GM21447 (cell line): ENCODE measurements around the gene METRN.

ENCODE experiments used
- ATAC-seq: cut with Tn5 transposase; IDR thresholded peaks from one replicate; pipeline ENCODE4 v1.9.1; 2021; ENCODE audit not compliant: unreplicated experiment

Gene METRN

GRCh38 chr16:714558-715476 lies at the start of gene METRN:
TSS of gene METRN (plus strand) at chr16:715118. CDS start at chr16:715290, 172 bp downstream.
- peak; percentile 67 for ATAC-seq

- no peak for ATAC-seq
Observed at GRCh38 chr16:666572-666971, 48.3 kb upstream of the METRN start.

- ATAC-seq, result no peak
Observed at GRCh38 chr16:667113-667779, 47.7 kb upstream of the METRN start.

GRCh38 chr16:667780-668518 lies 47.0 kb upstream of the METRN start, which contains the start of gene RHOT2:
TSS of gene RHOT2 (plus strand) at chr16:668132. CDS start at chr16:668200, 68 bp downstream.
- peak; percentile 68 for ATAC-seq

GRCh38 chr16:668519-669171 lies 46.3 kb upstream of the METRN start:
- ATAC-seq, result peak; percentile 13

- no peak for ATAC-seq
Observed at GRCh38 chr16:669666-670065, 45.3 kb upstream of the METRN start.

GRCh38 chr16:670485-671352 lies 44.2 kb upstream of the METRN start:
- ATAC-seq, result no peak

GRCh38 chr16:671353-672131 lies 43.4 kb upstream of the METRN start:
- no peak for ATAC-seq

GRCh38 chr16:672371-672770 lies 42.5 kb upstream of the METRN start:
- ATAC-seq, result no peak

GRCh38 chr16:672851-673250 lies 42.1 kb upstream of the METRN start:
- no peak for ATAC-seq

GRCh38 chr16:673399-673991 lies 41.4 kb upstream of the METRN start:
- ATAC-seq, result no peak

- ATAC-seq, result no peak
Observed at GRCh38 chr16:674214-674881, 40.6 kb upstream of the METRN start.

- no peak for ATAC-seq
Observed at GRCh38 chr16:674968-675883, 39.7 kb upstream of the METRN start, which contains the start of gene RHBDL1. TSS of gene RHBDL1 (plus strand) at chr16:675671. CDS start at chr16:675791, 120 bp downstream.

GRCh38 chr16:675884-676564 lies 38.9 kb upstream of the METRN start:
- ATAC-seq, result no peak

- ATAC-seq, result no peak
Observed at GRCh38 chr16:676565-676902, 38.4 kb upstream of the METRN start.

- ATAC-seq, result no peak
Observed at GRCh38 chr16:676913-677312, 38.0 kb upstream of the METRN start.
